Measurements from ENCODE around the gene PPFIA1.
A peak's percentile ranks its signal among the peaks of the same experiment; 100 is the strongest.

PPFIA1 gene

DNA sequence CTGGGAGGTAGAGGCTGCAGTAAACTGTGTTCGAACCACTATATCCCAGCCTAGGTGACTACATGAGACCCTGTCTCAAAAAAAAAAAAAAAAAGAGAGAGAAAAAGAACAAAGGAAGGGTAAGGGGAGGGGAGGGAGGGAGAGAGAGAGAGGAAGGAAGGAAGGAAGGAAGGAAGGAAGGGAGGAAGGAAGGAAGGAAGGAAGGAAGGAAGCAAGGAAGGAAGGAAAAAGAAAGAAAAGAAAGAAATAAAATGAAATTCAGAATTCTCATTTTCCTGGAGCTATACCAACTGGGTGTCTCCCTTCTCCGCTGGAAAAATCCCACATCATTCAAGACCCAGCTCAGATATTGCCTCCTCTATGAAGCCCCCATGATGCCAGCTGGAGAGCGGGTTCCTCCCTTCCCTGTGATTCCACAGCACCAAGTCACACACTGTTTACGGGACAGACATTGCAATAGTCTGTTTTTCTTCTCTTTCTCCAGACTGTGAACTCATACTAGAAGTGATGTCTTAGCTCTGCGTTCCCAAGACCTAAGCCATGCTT is 3.0 kb upstream of the PPFIA1 start:
- H3K27ac ChIP-seq: no peak overlapping the region
- TF ChIP-seq, protein P1, sequence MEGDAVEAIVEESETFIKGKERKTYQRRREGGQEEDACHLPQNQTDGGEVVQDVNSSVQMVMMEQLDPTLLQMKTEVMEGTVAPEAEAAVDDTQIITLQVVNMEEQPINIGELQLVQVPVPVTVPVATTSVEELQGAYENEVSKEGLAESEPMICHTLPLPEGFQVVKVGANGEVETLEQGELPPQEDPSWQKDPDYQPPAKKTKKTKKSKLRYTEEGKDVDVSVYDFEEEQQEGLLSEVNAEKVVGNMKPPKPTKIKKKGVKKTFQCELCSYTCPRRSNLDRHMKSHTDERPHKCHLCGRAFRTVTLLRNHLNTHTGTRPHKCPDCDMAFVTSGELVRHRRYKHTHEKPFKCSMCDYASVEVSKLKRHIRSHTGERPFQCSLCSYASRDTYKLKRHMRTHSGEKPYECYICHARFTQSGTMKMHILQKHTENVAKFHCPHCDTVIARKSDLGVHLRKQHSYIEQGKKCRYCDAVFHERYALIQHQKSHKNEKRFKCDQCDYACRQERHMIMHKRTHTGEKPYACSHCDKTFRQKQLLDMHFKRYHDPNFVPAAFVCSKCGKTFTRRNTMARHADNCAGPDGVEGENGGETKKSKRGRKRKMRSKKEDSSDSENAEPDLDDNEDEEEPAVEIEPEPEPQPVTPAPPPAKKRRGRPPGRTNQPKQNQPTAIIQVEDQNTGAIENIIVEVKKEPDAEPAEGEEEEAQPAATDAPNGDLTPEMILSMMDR (conservative IDR thresholded peaks at IDR 0.05): no peak
- no peak for TF ChIP-seq ZFX (IDR thresholded peaks at IDR 0.05)

DNA sequence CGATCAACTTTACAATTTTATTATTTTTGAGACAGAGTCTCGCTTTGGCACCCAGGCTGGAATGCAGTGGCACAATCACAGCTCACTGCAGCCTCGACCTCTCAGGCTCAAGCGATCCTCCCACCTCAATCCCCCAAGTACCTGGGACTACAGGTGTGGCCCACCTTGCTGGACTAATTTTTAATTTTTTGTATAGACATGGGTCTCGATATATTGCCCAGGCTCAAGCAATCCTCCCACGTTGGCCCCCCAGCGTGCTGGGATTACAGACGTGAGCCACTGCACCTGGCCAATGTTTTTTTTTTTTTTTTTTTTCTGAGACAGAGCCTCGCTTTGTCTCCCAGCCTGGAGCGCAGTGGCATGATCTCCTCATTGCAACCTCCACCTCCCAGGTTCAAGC is 2.0 kb upstream of the PPFIA1 start:
- TF ChIP-seq, protein P1 (conservative IDR thresholded peaks at IDR 0.05): no peak
- no peak for TF ChIP-seq ZFX (IDR thresholded peaks at IDR 0.05)
- no peak overlapping the region for H3K27ac ChIP-seq

DNA sequence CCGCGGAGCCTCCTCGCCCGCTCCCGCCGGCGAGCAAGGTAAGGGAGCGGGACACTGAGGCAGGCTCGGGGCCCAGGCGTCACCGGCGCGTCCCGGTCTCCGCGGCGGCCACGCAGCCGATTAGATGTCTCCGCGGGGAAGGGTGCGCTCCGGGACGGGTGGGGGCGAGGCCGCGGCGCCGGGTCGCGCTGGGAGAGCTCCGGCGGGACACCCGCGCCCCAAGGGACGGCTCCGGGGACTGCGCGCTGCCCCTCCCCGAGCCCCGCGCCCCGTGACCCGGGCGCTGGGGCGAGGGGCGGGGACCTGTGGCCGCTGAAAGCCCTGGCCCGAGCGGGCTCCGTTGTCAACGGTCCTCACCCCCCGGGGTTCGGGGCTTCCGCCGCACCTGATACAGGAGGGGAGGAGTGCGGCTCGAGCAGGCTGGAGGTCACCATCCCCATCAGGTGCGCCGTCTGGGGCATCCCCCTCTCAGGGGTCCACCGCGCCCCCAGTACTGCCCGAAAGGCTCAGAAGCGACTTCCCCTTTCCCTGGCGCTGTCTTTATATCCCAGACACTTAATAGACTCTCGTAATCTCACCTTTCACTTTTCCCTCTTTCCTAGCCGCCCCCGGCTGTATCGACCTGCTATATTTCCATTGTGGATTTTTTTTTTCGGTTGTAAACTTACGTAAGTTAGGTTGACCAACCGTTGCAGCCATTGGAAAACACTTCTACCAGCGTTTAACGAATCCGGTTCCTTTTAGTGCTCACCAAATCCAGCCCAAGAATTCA is 573 bp downstream of the PPFIA1 start:
- peak; percentile 93; the same call in 1 of the 2 replicates for TF ChIP-seq ZFX (IDR thresholded peaks at IDR 0.05)
- TF ChIP-seq, protein P1 (conservative IDR thresholded peaks at IDR 0.05): no peak; the same call in 1 of the 2 replicates

DNA sequence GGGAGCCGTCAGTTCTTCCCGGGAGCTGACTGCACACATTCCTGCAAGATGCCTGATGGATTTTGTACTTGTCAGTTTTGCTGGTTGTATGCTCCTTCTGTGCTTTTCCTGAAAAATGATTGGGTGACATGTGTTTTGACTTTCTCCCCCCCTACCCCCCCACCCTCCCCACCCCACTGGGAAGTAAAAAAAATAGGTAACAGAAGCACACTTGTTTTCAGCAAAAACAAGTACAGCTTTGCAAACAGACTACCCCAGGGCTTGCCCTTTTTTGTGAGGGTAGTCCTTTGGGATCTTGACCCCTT is 1.1 kb downstream of the PPFIA1 start:
- peak overlapping the region; percentile 88 for H3K27ac ChIP-seq
- TF ChIP-seq ZFX (IDR thresholded peaks at IDR 0.05): no peak
- TF ChIP-seq, protein P1 (conservative IDR thresholded peaks at IDR 0.05): no peak

More for the DNA sequence above, 573 bp downstream of the PPFIA1 start:
- peak overlapping the region; percentile 88 for H3K27ac ChIP-seq

DNA sequence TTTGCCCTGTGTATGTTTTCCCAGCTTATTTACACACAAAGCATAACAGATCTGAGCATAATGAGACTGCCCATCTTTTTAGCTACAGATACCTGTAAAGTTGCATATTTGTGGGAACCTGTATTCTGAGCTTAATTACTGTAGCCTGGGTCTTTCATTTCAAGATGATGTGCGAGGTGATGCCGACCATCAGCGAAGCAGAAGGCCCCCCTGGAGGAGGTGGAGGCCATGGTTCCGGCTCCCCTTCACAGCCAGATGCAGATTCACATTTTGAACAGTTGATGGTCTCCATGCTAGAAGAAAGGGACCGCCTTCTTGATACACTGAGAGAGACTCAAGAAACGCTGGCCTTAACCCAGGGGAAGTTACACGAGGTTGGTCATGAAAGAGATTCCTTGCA is 1.5 kb downstream of the PPFIA1 start:
- no peak overlapping the region for H3K27ac ChIP-seq
- TF ChIP-seq ZFX (IDR thresholded peaks at IDR 0.05): no peak
- TF ChIP-seq, protein P1 (conservative IDR thresholded peaks at IDR 0.05): no peak

DNA sequence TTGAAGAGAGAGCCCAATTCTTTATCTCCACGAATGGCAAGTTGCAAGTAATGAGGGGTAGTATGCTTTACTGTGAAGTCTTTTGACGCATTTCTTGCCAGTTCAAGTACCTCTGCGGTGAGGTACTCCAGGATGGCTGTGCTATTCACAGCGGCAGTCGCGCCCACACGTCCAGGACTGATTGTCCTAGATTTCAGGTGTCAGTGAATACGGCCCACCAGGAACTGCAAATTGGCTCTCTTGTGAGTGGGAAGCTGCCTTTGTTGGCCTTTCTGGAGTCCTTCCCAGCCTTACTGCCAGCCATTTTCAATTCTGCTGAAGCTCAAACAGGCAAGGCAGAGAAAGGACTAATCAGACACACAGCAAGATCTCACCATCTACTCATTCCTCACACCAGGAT is 8.5 kb downstream of the PPFIA1 start:
- TF ChIP-seq, protein P1 (conservative IDR thresholded peaks at IDR 0.05): no peak
- TF ChIP-seq ZFX (IDR thresholded peaks at IDR 0.05): no peak
- H3K27ac ChIP-seq: no peak overlapping the region

DNA sequence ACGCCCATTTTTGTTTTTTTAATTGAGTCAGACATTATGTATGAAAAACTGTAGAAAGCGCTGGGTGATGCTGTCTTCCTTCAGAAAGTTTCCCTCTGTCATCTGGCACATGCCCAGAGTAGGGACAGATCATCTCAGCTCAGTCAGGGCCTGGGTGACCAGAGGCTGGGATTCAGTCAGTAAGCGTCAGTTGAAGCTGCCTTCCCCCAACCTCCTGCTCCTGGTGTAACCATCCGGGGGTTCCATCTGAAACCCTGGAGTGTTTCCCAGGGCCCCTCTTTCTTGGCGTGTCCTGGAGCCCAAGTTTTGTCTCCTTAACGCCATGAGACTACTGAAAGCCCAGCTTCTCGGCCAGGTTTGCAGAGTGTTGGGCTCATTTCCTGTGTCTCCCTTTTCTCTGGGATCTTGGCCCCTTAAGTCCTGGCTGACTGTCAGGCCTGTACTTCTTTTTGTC is 10.7 kb downstream of the PPFIA1 start:
- H3K27ac ChIP-seq: no peak overlapping the region
- TF ChIP-seq, protein P1 (conservative IDR thresholded peaks at IDR 0.05): no peak
- no peak for TF ChIP-seq ZFX (IDR thresholded peaks at IDR 0.05)

Data from C4-2B (cell line).